GM19438 (cell line): ENCODE measurements around the gene GPR176.

Experiments used
- ATAC-seq: cut with Tn5 transposase; IDR thresholded peaks from one replicate; pipeline ENCODE4 v1.9.1; 2021; ENCODE audit warnings: low read depth; ENCODE audit not compliant: unreplicated experiment

Gene GPR176

GRCh38 chr15:39860871-39861270 lies 59.2 kb downstream of the GPR176 start:
- no peak for ATAC-seq

- ATAC-seq = no peak
Measured at GRCh38 chr15:39860200-39860599, 59.9 kb downstream of the GPR176 start.

- ATAC-seq = no peak
Measured at GRCh38 chr15:39859636-39860035, 60.4 kb downstream of the GPR176 start.

DNA sequence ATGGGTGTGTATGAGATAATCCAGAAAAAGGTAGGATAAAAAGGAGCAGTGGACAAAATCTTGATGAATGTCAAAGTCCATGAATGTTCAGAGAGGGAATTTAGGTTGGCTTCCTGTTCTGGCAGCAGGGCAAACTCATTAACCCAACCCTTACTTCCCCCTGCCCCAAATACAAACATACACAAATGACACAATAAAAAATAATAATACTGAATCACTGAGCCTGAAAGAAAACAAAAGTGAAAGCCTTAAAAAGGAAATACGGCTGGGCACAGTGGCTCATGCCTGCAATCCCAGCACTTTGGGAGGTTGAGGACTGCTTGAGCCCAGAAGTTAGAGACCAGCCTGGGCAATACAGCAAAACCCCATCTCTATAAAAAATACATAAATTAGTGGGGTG lies 62.9 kb downstream of the GPR176 start:
- no peak for ATAC-seq

DNA sequence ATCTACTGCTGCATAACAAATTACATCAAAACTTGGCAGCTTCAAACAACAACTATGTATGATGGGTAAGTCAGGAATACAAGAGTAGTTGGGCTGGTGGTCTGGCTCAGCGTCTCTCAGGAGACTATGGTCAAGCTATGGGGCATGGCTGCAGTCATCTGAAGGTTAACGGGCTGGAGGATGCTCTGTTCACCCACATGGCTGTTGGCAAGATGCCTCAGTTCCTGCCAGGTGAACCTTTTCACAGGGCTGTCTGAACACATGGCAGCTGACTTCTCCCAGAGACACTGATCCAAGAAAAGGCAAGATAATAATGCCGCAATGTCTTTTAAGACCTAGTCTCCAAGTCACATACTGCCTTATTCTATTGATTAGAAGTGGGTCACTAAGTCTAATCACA lies 63.7 kb downstream of the GPR176 start:
- ATAC-seq = no peak

DNA sequence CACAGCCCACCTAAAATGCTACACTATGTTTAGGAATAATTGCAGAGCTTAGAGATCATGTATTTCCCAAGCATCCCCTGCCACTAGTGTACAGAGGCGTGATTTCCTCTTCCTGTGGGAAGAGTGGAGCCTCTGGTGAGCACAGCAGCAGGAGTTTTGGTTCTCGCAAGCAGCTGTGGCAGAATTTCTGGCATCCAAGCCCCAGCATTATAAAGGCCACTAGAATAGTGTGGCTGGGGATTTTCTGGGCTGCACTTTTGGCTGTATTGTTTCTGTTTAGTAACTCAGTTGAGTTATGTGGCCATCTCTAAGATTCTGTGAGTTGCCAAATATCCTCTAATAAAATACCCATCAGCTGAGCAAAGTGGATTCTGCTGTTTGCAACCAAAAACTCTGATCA lies 64.7 kb downstream of the GPR176 start:
- ATAC-seq = no peak

GRCh38 chr15:39854161-39854560 lies 65.9 kb downstream of the GPR176 start:
- no peak for ATAC-seq

GRCh38 chr15:39852250-39852649 lies 67.8 kb downstream of the GPR176 start:
- no peak for ATAC-seq

DNA sequence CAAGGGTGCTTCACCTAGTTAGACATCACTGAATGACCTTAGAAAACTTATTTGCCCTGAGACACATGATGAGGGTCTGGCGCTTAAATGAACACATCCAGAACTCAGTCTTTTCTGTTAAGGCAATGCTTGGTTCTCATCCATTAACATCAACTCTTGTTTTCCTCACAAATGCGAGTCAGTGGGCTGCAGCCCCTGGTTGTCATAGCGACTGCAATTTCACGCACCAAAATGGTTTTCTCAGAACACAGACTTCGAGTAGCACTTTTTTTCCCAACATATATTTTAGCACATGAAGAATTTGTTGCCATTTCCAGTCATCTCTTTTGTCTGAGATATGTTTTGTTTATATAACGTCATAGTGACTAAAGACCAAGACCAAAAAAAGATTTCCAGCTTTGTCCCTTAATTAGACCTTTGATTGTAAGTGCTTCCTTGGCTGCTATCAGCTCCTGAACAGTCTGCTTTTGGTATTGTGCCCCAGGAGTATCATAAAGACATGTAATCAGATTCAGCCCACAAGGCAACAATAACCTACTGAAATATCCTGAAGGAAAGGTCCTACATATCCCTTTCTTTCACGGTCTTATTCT lies 68.5 kb downstream of the GPR176 start:
- no peak for ATAC-seq

- no peak for ATAC-seq
Measured at GRCh38 chr15:39850436-39850835, 69.6 kb downstream of the GPR176 start.

GRCh38 chr15:39846108-39846507 lies 74.0 kb downstream of the GPR176 start:
- ATAC-seq = no peak

DNA sequence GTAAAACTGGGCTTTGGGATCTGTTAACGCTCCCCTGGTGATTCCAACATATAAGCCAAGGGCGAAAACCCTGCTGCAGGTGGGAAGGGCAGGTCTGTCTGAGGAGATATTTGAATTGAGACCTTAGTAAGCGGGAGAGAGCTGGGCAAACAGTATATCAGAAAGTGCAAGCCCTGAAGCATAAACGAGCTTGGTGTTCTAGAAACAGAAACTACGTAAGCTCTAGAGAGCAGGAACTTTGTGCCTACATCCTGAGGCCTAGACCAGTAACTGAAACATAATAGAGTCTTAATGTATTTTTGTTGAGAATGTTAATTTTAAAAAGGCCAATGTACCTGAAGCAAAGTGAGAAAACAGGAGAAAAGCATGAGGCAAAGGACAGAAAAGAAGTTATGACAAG lies 74.5 kb downstream of the GPR176 start:
- no peak for ATAC-seq

GRCh38 chr15:39843565-39843964 lies 76.5 kb downstream of the GPR176 start:
- no peak for ATAC-seq

GRCh38 chr15:39837454-39837853 lies 82.6 kb downstream of the GPR176 start:
- ATAC-seq = no peak

- no peak for ATAC-seq
Measured at GRCh38 chr15:39835550-39835949, 84.5 kb downstream of the GPR176 start.

- ATAC-seq = no peak
Measured at GRCh38 chr15:39834256-39834655, 85.8 kb downstream of the GPR176 start.

DNA sequence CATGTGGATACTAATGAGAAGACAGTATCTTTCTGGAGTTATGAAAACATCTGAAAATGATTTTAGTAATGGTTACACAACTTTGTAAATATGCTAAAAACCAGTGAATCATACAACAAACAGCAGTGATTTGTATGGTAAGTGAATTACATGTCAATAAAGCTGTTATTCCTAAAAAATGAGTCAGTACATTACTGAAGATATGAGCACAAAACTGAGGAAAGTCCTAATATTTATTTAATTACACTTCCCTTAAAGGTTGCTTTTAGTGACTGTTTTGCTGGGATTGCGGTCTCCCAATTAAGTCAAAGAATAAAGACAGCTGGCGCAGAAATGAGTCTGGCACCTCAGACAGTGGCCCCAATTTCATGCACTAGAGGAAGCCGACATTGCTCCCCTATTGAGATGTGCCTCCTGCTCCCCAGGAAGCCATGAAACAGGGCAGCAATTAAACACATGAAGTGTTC lies 86.5 kb downstream of the GPR176 start:
- ATAC-seq = no peak

GRCh38 chr15:39830166-39830565 lies 89.9 kb downstream of the GPR176 start:
- no peak for ATAC-seq

GRCh38 chr15:39828374-39828931 lies 91.6 kb downstream of the GPR176 start:
- ATAC-seq = no peak

DNA sequence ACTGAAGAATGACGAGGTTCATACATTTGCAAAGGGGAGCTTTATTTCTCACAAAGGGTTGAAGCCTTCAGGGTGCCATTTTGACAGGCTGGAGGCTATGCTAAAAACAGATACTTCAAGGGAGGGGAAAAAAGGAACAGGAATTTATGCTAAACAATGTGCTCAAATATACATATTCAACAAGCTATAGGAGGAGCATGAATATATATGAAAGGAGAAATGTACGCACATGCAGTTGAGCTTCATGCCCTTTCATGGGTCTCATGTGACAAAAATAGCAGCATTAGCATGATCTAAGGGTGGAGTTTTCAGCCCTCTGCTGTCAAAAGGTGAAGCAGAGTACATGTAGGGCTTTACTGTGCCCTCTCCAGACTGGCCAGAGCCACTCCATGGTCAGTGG lies 93.1 kb downstream of the GPR176 start:
- no peak for ATAC-seq

DNA sequence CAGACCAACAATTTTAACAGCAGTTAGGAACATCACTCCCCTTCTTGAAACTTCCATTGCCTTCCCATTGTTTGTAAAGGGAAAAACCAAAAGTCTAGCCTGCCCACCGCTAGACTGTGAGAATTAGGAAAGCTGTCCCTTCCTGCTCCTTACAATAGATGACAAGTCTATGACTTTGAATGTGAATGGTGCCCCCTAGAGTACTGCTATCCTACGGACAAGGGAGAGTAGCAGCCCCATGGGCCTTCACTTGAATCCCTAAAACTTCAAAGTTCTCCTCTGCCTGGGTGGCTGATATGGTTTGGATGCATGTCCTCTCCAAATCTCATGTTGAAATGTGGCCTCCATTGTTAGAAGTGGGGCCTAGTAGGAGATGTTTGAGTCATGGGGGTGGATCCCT lies 96.4 kb downstream of the GPR176 start:
- ATAC-seq = no peak

DNA sequence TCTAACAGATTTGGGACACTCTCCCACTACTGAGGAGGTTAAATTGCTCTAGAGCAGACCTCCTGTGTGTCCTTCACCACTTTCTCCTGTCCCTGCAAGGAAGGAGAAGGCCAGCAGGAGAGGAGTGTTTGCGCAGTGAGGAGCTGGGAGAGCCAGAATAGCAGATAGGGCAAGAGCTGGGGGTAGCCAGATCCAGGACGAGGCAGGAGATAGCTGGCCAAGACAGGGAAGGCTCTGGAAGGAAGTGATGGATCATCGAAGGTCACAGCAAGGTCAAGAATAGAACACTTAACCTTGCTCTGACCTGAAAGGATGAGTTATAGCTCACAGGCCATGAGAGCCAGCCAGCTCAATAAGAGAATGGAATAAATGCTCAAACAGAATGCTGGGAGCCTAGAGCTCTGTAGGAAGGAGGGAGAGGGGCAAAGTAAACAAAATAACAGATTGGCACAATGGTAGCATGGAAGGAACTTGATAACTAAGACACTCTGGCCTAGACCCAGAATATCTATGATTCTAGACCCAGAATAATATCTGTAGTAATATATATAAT lies 99.9 kb downstream of the GPR176 start:
- ATAC-seq = no peak
